ENCODE data around the gene NEURL4.

The NEURL4 gene

DNA sequence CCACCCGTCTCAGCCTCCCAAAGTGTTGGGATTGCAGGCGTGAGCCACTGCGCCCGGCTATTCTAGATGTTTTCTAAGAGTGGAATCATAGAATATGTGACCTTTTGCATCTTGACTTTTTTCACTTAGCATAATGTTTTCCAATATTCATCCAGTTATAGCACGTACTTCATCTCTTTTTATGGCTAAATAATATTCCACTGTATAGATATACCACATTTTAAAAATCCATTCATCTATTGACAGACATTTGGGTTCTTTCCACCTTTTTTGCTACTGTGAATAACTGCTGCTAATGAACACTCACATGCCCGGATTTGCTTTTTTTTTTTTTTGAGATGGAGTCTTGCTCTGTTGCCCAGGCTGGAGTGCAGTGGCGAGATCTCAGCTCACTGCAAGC lies 25.0 kb downstream of the NEURL4 start:
- TF ChIP-seq, protein P1, sequence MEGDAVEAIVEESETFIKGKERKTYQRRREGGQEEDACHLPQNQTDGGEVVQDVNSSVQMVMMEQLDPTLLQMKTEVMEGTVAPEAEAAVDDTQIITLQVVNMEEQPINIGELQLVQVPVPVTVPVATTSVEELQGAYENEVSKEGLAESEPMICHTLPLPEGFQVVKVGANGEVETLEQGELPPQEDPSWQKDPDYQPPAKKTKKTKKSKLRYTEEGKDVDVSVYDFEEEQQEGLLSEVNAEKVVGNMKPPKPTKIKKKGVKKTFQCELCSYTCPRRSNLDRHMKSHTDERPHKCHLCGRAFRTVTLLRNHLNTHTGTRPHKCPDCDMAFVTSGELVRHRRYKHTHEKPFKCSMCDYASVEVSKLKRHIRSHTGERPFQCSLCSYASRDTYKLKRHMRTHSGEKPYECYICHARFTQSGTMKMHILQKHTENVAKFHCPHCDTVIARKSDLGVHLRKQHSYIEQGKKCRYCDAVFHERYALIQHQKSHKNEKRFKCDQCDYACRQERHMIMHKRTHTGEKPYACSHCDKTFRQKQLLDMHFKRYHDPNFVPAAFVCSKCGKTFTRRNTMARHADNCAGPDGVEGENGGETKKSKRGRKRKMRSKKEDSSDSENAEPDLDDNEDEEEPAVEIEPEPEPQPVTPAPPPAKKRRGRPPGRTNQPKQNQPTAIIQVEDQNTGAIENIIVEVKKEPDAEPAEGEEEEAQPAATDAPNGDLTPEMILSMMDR (IDR thresholded peaks at IDR 0.05; ENCODE audit: poor library complexity, severe bottlenecking), result no peak
- H3K4me1 ChIP-seq (ENCODE audit: insufficient read depth, poor library complexity, severe bottlenecking), result peaks cover 2% of the 10 kb centered on the region
- ATAC-seq (ENCODE audit: low read depth) (no peak), DNase-seq (ENCODE audit: low spot score) (no peak)
- H3K27ac ChIP-seq (ENCODE audit: poor library complexity, severe bottlenecking), result no peak overlapping the region
- no peaks in the 10 kb centered on the region for H3K27me3 ChIP-seq (ENCODE audit: insufficient read depth, poor library complexity, severe bottlenecking)
- no peak overlapping the region for H3K4me3 ChIP-seq (ENCODE audit: severe bottlenecking)
- H3K36me3 ChIP-seq (ENCODE audit: low read depth), result peaks cover 10% of the 10 kb centered on the region
- H3K9me3 ChIP-seq (ENCODE audit: severe bottlenecking), result no peaks in the 10 kb centered on the region

DNA sequence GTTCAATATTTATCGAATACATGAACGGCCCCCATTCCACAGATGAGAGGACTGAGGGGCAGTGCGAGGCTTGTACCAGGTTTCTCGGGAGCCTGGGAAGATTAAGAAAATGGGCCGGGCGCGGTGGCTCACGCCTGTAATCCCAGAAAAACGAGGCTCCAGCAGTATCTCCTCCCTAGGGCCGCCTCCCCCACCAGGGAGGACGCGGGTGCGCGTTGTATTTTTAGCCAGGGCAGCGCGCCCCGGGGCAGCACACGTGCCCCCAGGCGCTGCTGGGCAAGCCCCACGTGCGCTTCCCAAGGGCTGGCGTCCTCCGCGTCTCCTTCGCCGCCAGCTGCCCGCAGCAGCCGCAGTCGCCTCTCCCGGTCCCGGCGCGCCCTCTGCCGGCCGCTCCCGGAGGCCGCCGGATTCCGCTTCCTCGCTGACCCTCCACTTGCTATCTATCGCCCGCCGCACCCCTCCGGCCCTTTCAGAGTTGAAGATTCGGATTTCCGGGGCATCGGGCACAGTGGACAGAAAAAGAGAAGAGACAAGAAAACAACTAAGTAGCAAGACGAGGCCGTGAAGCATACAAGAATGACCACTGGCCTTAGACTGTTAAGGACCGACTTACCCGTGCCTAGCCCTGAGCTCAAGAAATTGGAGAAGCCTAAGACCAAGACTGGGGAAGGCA lies 32.8 kb downstream of the NEURL4 start:
- Histone ChIP-seq H3K36me3 (ENCODE audit: low read depth) (no peaks in the 10 kb centered on the region), H3K4me1 (ENCODE audit: insufficient read depth, poor library complexity, severe bottlenecking) (peaks cover 9% of the 10 kb centered on the region), H3K27me3 (ENCODE audit: insufficient read depth, poor library complexity, severe bottlenecking) (no peaks in the 10 kb centered on the region), H3K4me3 (ENCODE audit: severe bottlenecking) (no peak overlapping the region), H3K27ac (ENCODE audit: poor library complexity, severe bottlenecking) (no peak overlapping the region), H3K9me3 (ENCODE audit: severe bottlenecking) (no peaks in the 10 kb centered on the region)
- TF ChIP-seq, protein P1 (IDR thresholded peaks at IDR 0.05; ENCODE audit: poor library complexity, severe bottlenecking), result peak; percentile 96
- peak; percentile 72 for DNase-seq (ENCODE audit: low spot score)
- ATAC-seq (ENCODE audit: low read depth), result peak; percentile 44

DNA sequence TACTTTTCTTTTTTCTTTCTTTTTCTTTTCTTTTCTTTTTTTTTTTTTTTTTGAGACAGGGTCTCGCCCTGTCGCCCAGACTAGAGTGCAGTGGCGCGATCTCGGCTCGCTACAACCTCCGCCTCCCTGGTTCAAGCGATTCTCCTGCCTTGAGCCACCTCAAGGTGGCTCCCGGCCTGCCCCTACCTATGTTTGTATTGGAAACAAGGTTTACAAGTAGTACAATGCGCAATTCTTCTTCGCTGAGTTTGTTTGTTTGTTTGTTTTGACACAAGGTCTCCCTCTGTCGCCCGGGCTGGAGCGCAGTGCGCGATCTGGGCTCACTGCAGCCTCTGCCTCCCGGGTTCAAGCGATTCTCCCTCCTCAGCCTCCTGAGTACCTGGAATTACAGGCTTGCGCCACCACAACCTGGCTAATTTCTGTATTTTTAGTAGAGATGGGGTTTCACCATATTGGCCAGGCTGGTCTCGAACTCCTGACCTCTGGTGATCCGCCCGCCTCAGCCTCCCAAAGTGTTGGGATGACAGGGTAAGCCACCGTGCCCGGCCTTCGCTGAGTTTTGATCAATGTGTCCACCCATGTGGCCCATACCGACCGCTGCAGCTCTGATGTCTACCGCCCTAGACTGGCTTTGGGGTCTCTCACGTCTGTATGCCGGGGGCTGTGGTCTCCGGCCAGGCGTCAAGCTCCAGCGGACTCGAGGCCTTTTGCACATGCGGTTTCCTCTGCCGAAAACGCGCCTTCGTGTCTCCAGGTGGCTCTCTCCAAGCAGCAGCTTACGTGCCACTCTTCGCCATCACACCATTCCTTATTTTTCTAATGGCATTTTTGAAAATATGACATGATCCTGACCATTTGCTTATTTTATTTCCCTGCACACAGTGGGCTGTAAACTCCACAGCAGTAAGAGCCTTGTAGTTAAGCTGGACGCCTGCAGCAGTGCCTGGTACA lies 33.6 kb downstream of the NEURL4 start:
- DNase-seq (ENCODE audit: low spot score), result no peak
- Histone ChIP-seq H3K4me1 (ENCODE audit: insufficient read depth, poor library complexity, severe bottlenecking) (peaks cover 9% of the 10 kb centered on the region), H3K27me3 (ENCODE audit: insufficient read depth, poor library complexity, severe bottlenecking) (no peaks in the 10 kb centered on the region), H3K9me3 (ENCODE audit: severe bottlenecking) (no peaks in the 10 kb centered on the region), H3K36me3 (ENCODE audit: low read depth) (no peaks in the 10 kb centered on the region), H3K27ac (ENCODE audit: poor library complexity, severe bottlenecking) (peak overlapping the region; percentile 22), H3K4me3 (ENCODE audit: severe bottlenecking) (peak overlapping the region; percentile 39)
- no peak for ATAC-seq (ENCODE audit: low read depth)
- TF ChIP-seq, protein P1 (IDR thresholded peaks at IDR 0.05; ENCODE audit: poor library complexity, severe bottlenecking), result no peak

DNA sequence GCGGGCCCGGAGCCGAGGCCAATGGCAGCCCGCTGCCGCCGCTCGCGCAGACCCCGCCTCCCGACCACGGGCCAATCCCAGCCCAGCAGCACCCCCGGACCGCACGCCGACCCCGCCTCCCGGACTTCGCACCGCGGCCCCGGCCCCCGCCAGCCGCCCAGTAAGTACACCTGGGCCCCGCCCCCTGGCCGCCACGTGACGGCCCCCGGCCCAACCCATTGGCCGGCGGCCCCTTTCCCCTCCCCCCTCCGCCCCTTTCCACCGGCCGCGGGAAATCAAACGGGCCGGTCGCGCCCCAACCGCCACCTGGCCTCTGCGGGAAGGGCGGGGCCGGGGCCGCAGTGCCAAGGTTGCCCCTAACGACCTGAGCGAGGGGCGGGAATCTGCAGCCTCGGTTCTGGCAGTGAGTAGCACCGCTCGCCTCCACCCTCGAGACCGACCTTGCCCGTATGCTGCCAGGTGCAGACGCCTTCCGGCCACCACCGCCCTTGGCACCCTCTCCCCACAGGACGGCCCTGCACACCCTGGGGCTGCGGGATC lies 34.5 kb downstream of the NEURL4 start, which contains the start of gene YBX2:
TSS of gene YBX2 (minus strand) at position 26 of the 540 bp plus-strand sequence. CDS start 139 bp downstream, outside the sequence.
- DNase-seq (ENCODE audit: low spot score), result peak; percentile 90
- Histone ChIP-seq H3K4me3 (ENCODE audit: severe bottlenecking) (peak within 1 kb of the TSS; percentile 39), H3K36me3 (ENCODE audit: low read depth) (no peaks in the 10 kb centered on the region), H3K9me3 (ENCODE audit: severe bottlenecking) (no peaks in the 10 kb centered on the region), H3K27me3 (ENCODE audit: insufficient read depth, poor library complexity, severe bottlenecking) (no peaks in the 10 kb centered on the region), H3K27ac (ENCODE audit: poor library complexity, severe bottlenecking) (peak within 1 kb of the TSS; percentile 45), H3K4me1 (ENCODE audit: insufficient read depth, poor library complexity, severe bottlenecking) (peaks cover 9% of the 10 kb centered on the region)
- ATAC-seq (ENCODE audit: low read depth), result peak; percentile 85
- TF ChIP-seq, protein P1 (IDR thresholded peaks at IDR 0.05; ENCODE audit: poor library complexity, severe bottlenecking), result no peak

Measured in RWPE2 (cell line).